ENCODE data around the gene MGAT5B. TPM values are rescaled to one million over a fixed set of nuclear protein-coding genes. Genes with fewer than 3 reads are reported as not detected.

MGAT5B gene
- total and polyA plus RNA-seq, 10 of the 15 experiments (the other 5 are each of a cell fraction or from before 2014, with no cell fraction given): 0.13 TPM; not detected in 9

DNA sequence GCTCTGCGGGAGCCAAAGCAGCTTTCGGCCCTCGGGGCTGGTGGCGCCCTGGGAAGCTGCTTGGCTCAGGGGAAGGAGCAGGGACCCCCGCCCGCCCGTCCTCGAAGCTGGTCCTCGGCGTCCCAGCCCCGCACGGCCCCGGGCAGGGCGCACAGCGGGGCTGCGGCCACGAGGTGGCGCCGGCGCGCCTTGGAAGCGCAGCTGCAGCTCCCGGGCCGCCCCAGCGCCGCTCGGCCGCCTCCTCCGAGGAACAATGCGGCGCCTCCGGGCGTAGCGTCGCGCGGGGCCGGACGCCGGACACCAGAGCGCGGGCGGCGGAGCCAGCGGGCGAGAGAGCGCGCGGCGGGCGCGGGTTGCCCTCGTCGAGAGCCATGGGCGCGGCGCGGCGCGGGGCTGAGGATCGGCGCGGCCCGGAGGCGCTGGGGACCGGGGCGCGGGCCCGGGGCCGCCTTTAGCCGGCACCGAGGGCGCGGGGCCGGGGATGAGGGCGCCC, at the start of gene MGAT5B (continued):
- TF ChIP-seq NFYB (IDR thresholded peaks at IDR 0.05; ENCODE audit: insufficient read depth, low read depth, low read length) (no peak), HDAC6 (IDR thresholded peaks at IDR 0.05; ENCODE audit: unreplicated experiment) (no peak), SMARCA5 (IDR thresholded peaks at IDR 0.05) (peak; percentile 81; the same call in 1 of the 2 replicates), ZNF592 (IDR thresholded peaks at IDR 0.05) (no peak), MTA3 (IDR thresholded peaks at IDR 0.05; ENCODE audit: borderline replicate concordance, low read length) (no peak), TCF7 (IDR thresholded peaks at IDR 0.05; ENCODE audit: borderline replicate concordance) (no peak), SUZ12 (IDR thresholded peaks at IDR 0.05; ENCODE audit: unreplicated experiment) (no peak), RBBP5 (conservative IDR thresholded peaks at IDR 0.05) (no peak), IRF4 (IDR thresholded peaks at IDR 0.05; ENCODE audit: low read depth, low read length) (no peak), WRNIP1 (IDR thresholded peaks at IDR 0.05; ENCODE audit: borderline replicate concordance, low read depth, low read length) (no peak), MYB (IDR thresholded peaks at IDR 0.05; ENCODE audit: borderline replicate concordance, low read depth, low read length) (no peak), JUND (IDR thresholded peaks at IDR 0.05; ENCODE audit: low read depth, low read length) (no peak), SREBF2 (IDR thresholded peaks at IDR 0.05; ENCODE audit: low read length) (no peak), NBN (IDR thresholded peaks at IDR 0.05) (no peak), ZBTB33 (IDR thresholded peaks at IDR 0.05) (no peak)
- TF ChIP-seq, protein P1, sequence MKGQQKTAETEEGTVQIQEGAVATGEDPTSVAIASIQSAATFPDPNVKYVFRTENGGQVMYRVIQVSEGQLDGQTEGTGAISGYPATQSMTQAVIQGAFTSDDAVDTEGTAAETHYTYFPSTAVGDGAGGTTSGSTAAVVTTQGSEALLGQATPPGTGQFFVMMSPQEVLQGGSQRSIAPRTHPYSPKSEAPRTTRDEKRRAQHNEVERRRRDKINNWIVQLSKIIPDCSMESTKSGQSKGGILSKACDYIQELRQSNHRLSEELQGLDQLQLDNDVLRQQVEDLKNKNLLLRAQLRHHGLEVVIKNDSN (IDR thresholded peaks at IDR 0.05; ENCODE audit: borderline replicate concordance, extremely low read length, insufficient read depth, low read depth, low read length): no peak
- TF ChIP-seq, protein P2, sequence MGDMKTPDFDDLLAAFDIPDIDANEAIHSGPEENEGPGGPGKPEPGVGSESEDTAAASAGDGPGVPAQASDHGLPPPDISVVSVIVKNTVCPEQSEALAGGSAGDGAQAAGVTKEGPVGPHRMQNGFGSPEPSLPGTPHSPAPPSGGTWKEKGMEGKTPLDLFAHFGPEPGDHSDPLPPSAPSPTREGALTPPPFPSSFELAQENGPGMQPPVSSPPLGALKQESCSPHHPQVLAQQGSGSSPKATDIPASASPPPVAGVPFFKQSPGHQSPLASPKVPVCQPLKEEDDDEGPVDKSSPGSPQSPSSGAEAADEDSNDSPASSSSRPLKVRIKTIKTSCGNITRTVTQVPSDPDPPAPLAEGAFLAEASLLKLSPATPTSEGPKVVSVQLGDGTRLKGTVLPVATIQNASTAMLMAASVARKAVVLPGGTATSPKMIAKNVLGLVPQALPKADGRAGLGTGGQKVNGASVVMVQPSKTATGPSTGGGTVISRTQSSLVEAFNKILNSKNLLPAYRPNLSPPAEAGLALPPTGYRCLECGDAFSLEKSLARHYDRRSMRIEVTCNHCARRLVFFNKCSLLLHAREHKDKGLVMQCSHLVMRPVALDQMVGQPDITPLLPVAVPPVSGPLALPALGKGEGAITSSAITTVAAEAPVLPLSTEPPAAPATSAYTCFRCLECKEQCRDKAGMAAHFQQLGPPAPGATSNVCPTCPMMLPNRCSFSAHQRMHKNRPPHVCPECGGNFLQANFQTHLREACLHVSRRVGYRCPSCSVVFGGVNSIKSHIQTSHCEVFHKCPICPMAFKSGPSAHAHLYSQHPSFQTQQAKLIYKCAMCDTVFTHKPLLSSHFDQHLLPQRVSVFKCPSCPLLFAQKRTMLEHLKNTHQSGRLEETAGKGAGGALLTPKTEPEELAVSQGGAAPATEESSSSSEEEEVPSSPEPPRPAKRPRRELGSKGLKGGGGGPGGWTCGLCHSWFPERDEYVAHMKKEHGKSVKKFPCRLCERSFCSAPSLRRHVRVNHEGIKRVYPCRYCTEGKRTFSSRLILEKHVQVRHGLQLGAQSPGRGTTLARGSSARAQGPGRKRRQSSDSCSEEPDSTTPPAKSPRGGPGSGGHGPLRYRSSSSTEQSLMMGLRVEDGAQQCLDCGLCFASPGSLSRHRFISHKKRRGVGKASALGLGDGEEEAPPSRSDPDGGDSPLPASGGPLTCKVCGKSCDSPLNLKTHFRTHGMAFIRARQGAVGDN (IDR thresholded peaks at IDR 0.05): no peak
- TF ChIP-seq, protein P3, sequence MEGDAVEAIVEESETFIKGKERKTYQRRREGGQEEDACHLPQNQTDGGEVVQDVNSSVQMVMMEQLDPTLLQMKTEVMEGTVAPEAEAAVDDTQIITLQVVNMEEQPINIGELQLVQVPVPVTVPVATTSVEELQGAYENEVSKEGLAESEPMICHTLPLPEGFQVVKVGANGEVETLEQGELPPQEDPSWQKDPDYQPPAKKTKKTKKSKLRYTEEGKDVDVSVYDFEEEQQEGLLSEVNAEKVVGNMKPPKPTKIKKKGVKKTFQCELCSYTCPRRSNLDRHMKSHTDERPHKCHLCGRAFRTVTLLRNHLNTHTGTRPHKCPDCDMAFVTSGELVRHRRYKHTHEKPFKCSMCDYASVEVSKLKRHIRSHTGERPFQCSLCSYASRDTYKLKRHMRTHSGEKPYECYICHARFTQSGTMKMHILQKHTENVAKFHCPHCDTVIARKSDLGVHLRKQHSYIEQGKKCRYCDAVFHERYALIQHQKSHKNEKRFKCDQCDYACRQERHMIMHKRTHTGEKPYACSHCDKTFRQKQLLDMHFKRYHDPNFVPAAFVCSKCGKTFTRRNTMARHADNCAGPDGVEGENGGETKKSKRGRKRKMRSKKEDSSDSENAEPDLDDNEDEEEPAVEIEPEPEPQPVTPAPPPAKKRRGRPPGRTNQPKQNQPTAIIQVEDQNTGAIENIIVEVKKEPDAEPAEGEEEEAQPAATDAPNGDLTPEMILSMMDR (IDR thresholded peaks at IDR 0.05 in 2 of 3, conservative IDR thresholded peaks at IDR 0.05 in 1 of 3; ENCODE audit: control insufficient read depth in 2 of 3, extremely low read depth in 1 of 3, insufficient read depth in 1 of 3, low read depth in 3 of 3, low read length in 3 of 3): peak; percentile 71 to 91 (median 74); a peak in 5 of 6 replicates
